CD4-positive, alpha-beta T cell treated with Interleukin-17A for 1 hour (primary cell): ENCODE results near the gene SLC22A31.

Experiments
- DNase-seq: peaks from one replicate; pipeline ENCODE4 v3.0.0-alpha.2; 2020

SLC22A31 gene

GRCh38 chr16:89216315-89217137 is 16.2 kb upstream of the SLC22A31 start:
- peak; percentile 86 for DNase-seq

GRCh38 chr16:89210904-89211515 is 10.7 kb upstream of the SLC22A31 start:
- DNase-seq, result no peak

GRCh38 chr16:89210165-89210903 is 10.0 kb upstream of the SLC22A31 start:
- DNase-seq, result no peak

- DNase-seq, result no peak
Measured at GRCh38 chr16:89209522-89210044, 9.2 kb upstream of the SLC22A31 start.

GRCh38 chr16:89207993-89208392 is 7.7 kb upstream of the SLC22A31 start:
- DNase-seq, result no peak

- DNase-seq, result no peak
Measured at GRCh38 chr16:89202422-89203215, 2.3 kb upstream of the SLC22A31 start.

- peak; percentile 87 for DNase-seq
Measured at GRCh38 chr16:89201439-89202377, 1.4 kb upstream of the SLC22A31 start.

GRCh38 chr16:89200850-89201411 is 594 bp upstream of the SLC22A31 start:
- no peak for DNase-seq

GRCh38 chr16:89199241-89200123 is 855 bp downstream of the SLC22A31 start:
- no peak for DNase-seq

- DNase-seq, result no peak
Measured at GRCh38 chr16:89198417-89199240, 1.7 kb downstream of the SLC22A31 start.

GRCh38 chr16:89197633-89198416 is 2.5 kb downstream of the SLC22A31 start:
- DNase-seq, result no peak

GRCh38 chr16:89197033-89197632 is 3.2 kb downstream of the SLC22A31 start:
- no peak for DNase-seq

GRCh38 chr16:89195521-89196171 is 4.7 kb downstream of the SLC22A31 start:
- DNase-seq, result no peak

GRCh38 chr16:89194340-89195311 is 5.7 kb downstream of the SLC22A31 start:
- DNase-seq, result no peak

- DNase-seq, result no peak
Measured at GRCh38 chr16:89193576-89194293, 6.6 kb downstream of the SLC22A31 start.
